Stimulated activated CD4-positive, alpha-beta T cell treated with anti-CD3 and anti-CD28 coated beads, Interleukin-4, amount 100 ng/mL, for 48 hours (primary cell): ENCODE data around the gene DUOXA2.
"Not testable (repeated sequence)": the region's sequence is repeated elsewhere in the genome, so short reads cannot be mapped to it uniquely, and the experiment has no call there.

Experiments used
- DNase-seq, 2 donors: peaks; one replicate each; pipeline ENCODE4 v3.0.0-alpha.2; 2020; ENCODE audit warnings: low read depth in 2 of 2

DUOXA2 gene

GRCh38 chr15:45095661-45096060 is 18.5 kb upstream of the DUOXA2 start:
- DNase-seq: no peak

GRCh38 chr15:45097466-45097865 is 16.7 kb upstream of the DUOXA2 start:
- no peak for DNase-seq

DNA sequence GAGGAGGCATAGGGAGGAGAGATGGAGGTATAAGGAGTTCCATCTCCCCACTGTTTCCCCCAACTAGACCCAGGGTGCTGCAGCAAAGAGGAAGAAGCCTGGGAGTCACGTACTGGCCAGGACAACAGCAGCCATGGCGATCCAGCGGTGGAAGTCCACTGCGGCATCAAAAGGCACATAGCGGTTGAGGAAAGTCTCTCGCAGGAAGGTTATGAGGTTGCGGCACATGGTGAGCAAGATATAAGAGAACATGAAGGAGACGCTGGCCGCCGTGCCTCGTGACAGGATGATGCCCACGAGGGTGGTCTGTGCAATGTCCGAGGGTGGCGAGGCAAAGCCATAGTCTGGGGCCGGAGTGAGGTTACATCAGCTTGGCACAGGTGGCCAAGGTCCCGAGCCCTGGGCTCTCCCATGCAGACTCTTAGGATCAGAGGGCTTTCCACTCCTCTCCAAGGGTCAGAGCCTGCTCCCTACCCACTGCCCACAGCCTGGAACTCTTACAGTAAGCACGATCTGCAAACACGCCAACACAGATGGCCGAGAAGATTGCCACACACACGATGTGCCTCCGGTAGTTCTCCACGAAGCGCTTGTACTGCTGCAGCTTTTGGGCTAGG is 14.5 kb upstream of the DUOXA2 start:
- no peak for DNase-seq

GRCh38 chr15:45100884-45101625 is 13.1 kb upstream of the DUOXA2 start:
- no peak for DNase-seq

DNA sequence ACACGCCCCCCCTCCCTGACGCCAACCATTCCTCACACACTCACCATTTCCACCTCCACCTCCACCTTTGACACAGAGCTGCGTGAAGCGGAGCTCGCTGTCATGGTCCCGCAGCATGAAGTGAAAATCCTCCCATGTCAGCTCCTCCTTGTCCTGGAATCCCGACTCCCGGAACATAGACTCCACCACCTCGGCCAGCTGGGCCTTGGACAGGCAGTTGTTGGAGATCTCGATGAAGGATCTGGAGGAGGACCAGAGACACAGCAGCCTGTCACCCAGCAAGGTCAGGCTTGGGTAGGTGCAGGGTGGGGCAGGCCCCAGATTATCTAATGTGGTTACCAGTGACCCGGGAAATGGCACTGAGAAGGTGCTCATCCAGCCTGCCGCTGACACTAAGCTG is 12.4 kb upstream of the DUOXA2 start:
- DNase-seq: no peak

DNA sequence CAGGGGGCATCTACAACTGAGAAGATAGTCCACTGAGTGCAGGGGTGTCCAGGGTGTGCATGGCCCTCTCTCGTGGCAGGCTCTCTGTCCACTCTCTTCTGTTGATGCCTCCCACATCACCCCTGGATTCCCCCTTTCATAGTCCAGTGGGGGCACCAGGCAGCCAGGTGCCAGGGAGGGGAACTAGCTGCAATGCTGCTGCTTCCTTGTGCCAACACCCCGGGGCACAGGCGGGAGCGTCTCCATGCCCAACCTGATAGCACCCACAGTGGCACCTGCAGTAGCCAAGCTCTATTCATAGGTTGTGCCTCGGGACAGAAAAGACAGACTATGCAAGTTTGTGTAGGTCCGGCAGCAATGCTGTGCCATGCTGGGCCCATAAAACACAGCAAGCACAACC is 11.9 kb upstream of the DUOXA2 start:
- no peak for DNase-seq

DNA sequence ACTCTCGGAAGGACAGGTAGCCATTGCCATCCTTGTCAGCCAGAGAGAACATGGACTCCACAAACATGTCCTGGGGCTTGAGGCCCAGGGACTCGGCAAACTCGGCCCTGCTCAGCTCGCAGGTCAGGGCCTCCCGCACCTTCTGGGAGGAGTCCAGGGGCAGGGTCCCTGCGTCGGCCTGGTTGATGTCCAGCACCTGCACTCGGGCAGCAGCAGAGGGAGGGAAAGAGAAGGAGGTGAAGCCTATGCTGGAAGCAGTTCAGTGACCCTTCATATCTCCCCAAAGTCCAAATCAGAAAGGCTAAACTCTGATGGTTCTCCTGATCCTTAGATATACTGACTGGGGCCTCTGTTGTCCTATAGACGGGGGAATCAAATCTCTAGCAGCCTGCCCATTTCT is 10.0 kb upstream of the DUOXA2 start:
- not testable (repeated sequence) for DNase-seq

- no peak for DNase-seq
These were observed 8.5 kb upstream of the DUOXA2 start for GRCh38 chr15:45105586-45105985.

GRCh38 chr15:45106002-45106790 is 7.9 kb upstream of the DUOXA2 start:
- DNase-seq: no peak

GRCh38 chr15:45107941-45108630 is 6.0 kb upstream of the DUOXA2 start:
- no peak for DNase-seq

DNA sequence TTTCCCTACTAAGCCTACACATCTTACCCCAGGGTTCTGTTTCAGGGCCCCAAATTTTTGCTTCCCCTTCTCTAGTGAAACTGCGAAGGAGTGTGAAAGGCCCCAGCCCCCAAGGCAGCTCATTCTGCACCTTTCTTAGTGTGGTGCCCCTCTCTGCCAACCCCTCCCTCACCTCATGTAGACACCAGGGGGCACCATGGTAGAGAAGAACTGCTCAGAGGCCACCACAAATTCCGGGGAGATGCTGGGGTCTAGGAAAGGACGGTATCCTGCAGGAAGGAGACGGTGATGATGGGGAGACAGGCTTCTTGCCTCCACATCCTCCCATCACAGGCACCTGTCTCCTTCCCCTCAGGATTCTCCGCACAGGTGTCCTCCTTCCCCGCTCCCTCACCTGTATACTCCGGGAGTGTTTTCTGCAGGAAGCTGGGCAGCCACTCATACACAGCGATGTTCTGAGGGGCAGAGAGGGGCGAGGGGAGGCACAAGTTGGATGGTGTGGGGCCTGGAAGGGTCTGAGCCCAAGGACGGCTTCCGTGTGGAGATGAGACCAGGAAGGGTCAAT is 3.8 kb upstream of the DUOXA2 start:
- DNase-seq: no peak

GRCh38 chr15:45111390-45112142 is 2.6 kb upstream of the DUOXA2 start:
- DNase-seq: no peak

GRCh38 chr15:45112143-45112590 is 2.0 kb upstream of the DUOXA2 start:
- DNase-seq: no peak

DNA sequence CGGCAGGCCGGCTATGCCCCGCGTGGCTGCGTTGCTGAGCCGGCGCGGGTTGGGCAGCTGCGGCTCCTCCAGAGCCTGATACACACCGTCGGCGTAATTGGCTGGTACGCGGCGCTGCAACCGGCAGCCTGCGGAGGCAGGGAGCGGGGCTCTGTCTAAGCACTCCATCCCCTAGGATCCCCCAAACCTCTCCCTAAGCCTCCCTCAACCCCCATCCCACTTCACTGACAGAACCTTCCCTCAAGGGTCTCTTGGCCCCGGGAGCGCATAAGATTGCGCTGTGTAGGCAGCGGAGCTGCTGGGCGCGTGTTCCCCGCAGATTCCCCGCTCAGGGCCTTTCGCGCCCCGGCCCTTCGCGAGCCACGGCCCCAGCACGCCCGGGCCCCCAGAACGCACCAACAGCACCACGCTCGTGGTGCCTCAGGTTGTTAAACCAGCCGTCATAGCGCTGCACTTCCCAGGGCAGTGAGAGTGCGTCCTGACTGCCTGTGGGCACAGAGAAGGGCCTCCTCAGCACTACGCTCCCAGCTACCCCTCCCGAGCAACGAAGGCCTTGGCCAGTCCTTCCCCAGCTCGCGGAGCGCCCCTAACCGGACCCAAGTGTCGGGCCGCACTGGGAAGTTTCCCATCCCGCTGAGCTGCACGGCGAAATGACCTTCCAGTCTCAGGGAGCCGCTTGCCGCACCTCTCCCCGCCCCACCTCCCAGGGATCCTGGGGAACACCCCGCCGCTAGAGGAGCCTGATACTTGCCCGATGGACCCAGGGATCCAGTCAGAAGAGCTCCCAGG is 1.3 kb upstream of the DUOXA2 start:
- no peak for DNase-seq

DNA sequence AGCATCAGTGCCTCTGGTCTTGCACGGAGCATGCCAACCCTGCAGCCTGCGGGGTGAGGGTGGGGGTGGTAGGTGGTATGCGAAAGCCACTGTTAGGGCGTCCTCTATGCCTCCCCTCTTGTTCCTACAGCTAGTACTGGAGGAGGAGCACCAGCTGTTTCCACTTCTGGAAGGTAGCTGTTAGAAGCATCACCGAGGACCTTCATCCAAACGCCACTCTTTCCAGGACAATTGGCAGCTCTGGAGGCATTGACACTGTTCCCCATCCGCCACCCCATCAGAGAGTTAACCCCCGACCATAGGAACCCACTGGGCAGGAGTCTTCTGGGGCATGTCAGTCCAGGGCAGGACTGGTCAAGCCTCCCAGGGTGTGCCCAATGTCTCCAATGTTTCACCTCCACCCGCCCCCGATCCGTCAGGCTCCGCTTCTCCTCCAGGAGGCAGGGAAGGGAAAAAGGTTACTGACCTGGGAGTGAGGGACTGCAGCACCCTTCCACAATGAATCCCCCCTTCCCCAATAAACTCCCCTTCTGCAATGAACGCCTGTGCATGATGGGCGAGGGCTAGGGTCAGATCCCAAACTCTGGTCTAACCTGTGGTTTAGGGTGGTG is 641 bp upstream of the DUOXA2 start:
- no peak for DNase-seq

DNA sequence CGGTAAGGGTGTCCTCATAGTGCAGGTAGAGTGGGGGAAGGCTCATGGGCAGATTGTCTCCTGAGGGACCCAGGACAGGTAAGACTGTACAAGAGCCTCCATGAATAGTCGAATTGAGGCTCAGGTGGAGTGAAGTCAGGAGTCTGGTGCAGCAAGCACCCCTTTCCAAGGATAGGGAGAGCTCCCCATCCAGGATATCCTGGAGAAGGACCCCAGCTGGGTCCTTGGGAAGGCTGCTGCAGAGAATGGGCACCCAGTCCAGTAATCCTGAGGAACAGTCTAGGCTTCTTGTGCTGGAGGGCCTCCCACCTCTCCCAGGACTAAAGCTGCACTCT is 592 bp downstream of the DUOXA2 start:
- DNase-seq: no peak

DNA sequence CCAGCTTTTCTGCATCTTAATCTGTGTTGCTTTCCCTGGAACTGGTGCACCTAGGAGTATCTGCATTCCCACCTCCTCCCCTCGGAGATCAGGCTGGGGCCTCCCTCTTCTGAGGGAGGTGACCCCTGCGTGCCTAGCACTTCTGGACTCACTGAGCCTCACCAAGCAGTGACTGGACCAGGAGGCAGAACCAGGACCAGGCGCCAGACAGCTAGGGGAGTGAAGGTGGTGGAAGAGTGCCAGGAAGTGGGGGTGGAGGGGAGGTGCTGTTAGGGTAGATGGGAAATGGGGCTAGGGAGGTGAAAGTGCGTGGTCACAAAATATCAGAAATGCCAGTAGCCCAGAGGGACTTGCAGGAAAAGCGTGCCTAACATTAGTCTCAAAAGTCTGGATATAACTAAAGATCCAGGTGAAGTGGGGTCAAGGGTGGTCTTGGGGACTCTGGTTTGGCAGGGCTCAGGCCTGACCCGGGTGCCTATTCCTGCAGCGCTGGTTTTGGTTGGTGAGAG is 1.2 kb downstream of the DUOXA2 start:
- no peak for DNase-seq

DNA sequence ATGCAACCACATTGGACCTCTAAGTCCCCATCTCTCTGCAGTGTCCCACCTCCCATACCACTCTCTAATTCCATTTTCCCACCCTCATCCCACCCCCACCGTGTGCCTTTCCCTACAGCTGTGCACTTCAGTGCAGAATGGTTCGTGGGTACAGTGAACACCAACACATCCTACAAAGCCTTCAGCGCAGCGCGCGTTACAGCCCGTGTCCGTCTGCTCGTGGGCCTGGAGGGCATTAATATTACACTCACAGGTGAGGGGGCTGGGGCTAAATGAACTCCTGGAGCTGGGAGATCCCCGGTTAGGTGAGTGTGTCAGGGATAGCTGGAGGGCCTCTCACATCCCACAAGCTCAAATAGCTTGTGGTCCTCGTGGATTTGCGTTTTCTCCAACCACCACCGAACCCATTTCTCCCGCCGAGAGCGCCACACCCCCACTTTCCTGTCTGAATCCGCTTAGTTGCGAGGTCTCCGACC is 1.9 kb downstream of the DUOXA2 start:
- no peak for DNase-seq

DNA sequence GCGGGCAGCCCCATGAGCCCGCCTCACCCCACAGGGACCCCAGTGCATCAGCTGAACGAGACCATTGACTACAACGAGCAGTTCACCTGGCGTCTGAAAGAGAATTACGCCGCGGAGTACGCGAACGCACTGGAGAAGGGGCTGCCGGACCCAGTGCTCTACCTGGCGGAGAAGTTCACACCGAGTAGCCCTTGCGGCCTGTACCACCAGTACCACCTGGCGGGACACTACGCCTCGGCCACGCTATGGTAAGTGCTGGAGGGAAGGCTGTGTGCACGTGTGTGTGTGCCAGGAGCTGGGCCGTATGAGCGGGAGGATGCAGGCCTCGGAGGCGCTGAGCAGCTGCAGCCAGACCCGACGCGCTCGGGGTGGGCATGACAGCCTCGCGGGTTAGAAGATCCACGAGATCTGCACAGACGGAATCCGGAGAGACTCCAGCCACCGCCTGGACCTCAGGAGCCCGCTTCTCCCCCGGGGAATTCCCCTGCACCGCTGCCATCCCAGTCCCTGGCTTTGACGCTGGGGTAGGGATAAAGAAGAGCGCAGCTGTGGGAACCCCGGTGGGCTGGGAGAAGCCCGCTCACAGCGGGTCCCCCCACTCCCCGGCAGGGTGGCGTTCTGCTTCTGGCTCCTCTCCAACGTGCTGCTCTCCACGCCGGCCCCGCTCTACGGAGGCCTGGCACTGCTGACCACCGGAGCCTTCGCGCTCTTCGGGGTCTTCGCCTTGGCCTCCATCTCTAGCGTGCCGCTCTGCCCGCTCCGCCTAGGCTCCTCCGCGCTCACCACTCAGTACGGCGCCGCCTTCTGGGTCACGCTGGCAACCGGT is 2.6 kb downstream of the DUOXA2 start:
- DNase-seq: no peak
